Thoracic aorta (tissue), 2 donors: ENCODE measurements around the gene GTF2IRD1. TPM values are rescaled to one million over a fixed set of nuclear protein-coding genes. Genes with fewer than 3 reads are reported as not detected.

Experiments
- ATAC-seq: fragments of 150-250 bp; one replicate; pipeline ENCODE4 v1.8.0; 2017; ENCODE audit warnings: low read depth; ENCODE audit not compliant: insufficient number of reproducible peaks, low FRiP score
- DNase-seq: peaks from one replicate; pipeline ENCODE4 v3.0.0-alpha.2; 2020; ENCODE audit warnings: low spot score
- H3K27ac ChIP-seq, 2 donors: fragments of 200-600 bp; sonication (generic); 1 replicate in 1 of 2; 2 replicates in 1 of 2; pipeline ENCODE4 v1.5.1; 2016; ENCODE audit warnings: mild to moderate bottlenecking in 2 of 2, moderate library complexity in 2 of 2
- H3K27me3 ChIP-seq: fragments of 200-600 bp; sonication (generic); replicated peaks from 2 replicates; pipeline ENCODE4 v1.6.0; 2016; ENCODE audit warnings: mild to moderate bottlenecking; ENCODE audit not compliant: insufficient read depth
- H3K36me3 ChIP-seq: fragments of 200-600 bp; sonication (generic); one replicate; pipeline ENCODE4 v1.5.1; 2016
- H3K4me1 ChIP-seq, 2 donors: fragments of 200-600 bp; sonication (generic); 1 replicate in 1 of 2; 2 replicates in 1 of 2; pipeline versions ENCODE4 v1.5.1 to v1.6.0; 2016; ENCODE audit warnings: low read depth in 2 of 2, mild to moderate bottlenecking in 1 of 2; ENCODE audit not compliant: control insufficient read depth in 1 of 2
- H3K4me3 ChIP-seq: fragments of 200-600 bp; sonication (generic); 2 replicates; pipeline ENCODE4 v1.5.1; 2016; ENCODE audit warnings: mild to moderate bottlenecking
- H3K9me3 ChIP-seq: fragments of 200-600 bp; sonication (generic); 2 replicates; pipeline ENCODE4 v1.5.1; 2016
- total RNA-seq, 2 donors: library from RNA; depleted of rRNA; stranded (reverse); fragments of >200 nt; gene quantifications; one replicate each; pipeline versions ENCODE4 v1.1.0 to v1.2.3, GENCODE V29; 2016
- TF ChIP-seq, protein P1 (sequence below): fragments of 200-600 bp; sonication (generic); IDR thresholded peaks from one replicate; pipeline ENCODE4 v1.5.1; 2019; ENCODE audit warnings: antibody characterized with exemption

Gene GTF2IRD1
- total RNA-seq, 2 donors from 2014 or later = 7.0 to 14.4 TPM

DNA sequence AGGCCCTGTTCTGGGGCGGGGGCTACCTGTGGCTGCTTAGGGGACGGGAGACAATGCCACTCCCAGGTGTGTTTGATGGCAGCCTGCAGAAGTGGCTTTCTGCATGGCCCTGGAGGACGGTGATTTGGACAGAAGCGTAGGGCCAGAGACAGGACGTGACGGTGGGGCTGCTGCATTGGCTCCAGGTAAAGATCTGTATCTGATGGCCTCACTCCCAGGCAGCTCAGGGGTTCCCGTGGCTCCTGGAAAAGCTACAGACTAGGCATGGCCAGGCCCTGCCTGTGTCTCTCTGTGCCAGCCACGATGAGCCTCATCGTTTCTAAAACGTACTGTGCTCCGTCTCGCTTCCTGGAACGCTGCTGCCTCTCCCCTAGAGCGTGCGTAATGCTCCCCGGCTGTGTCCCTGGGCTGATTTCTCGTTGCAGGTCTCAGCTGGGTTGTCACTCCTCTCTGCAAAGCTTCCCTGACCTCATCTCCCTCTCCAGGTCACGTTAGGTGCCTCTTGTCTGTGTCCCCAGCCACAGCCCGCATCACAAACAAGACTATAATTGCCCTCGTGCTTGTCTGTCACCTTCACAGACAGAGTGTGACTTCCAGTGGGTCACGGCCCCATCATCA, 12.6 kb downstream of the GTF2IRD1 start:
- no peaks in the 10 kb centered on the region for H3K4me1 ChIP-seq
- DNase-seq (no peak), ATAC-seq (no peak)
- TF ChIP-seq, protein P1, sequence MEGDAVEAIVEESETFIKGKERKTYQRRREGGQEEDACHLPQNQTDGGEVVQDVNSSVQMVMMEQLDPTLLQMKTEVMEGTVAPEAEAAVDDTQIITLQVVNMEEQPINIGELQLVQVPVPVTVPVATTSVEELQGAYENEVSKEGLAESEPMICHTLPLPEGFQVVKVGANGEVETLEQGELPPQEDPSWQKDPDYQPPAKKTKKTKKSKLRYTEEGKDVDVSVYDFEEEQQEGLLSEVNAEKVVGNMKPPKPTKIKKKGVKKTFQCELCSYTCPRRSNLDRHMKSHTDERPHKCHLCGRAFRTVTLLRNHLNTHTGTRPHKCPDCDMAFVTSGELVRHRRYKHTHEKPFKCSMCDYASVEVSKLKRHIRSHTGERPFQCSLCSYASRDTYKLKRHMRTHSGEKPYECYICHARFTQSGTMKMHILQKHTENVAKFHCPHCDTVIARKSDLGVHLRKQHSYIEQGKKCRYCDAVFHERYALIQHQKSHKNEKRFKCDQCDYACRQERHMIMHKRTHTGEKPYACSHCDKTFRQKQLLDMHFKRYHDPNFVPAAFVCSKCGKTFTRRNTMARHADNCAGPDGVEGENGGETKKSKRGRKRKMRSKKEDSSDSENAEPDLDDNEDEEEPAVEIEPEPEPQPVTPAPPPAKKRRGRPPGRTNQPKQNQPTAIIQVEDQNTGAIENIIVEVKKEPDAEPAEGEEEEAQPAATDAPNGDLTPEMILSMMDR = no peak
- no peak overlapping the region for H3K27ac ChIP-seq
- no peaks in the 10 kb centered on the region for H3K36me3 ChIP-seq
- no peaks in the 10 kb centered on the region for H3K9me3 ChIP-seq
- no peaks in the 10 kb centered on the region for H3K27me3 ChIP-seq
- no peak overlapping the region for H3K4me3 ChIP-seq

DNA sequence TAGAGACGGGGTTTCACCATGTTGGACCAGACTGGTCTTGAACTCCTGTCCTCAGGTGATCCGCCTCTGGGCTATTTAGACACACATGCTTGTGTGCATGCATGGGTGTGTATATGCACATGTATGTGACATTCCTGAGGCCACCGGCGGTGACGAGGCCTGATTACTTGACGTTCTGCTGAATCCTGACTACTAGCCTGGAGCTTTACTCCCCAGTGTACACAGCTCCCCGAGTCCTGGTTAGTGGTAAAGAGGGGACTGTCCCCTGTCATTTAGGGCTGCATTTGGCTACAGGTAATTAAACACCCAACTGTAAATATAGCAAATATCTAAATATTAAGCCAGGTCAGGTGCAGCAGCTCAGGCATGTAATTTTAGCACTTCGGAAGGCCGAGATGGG, 14.2 kb downstream of the GTF2IRD1 start:
- Histone ChIP-seq H3K27ac (no peak overlapping the region), H3K27me3 (no peaks in the 10 kb centered on the region), H3K4me1 (no peaks in the 10 kb centered on the region), H3K4me3 (no peak overlapping the region), H3K36me3 (no peaks in the 10 kb centered on the region), H3K9me3 (no peaks in the 10 kb centered on the region)
- ATAC-seq (no peak), DNase-seq (no peak)
- TF ChIP-seq, protein P1 = no peak

DNA sequence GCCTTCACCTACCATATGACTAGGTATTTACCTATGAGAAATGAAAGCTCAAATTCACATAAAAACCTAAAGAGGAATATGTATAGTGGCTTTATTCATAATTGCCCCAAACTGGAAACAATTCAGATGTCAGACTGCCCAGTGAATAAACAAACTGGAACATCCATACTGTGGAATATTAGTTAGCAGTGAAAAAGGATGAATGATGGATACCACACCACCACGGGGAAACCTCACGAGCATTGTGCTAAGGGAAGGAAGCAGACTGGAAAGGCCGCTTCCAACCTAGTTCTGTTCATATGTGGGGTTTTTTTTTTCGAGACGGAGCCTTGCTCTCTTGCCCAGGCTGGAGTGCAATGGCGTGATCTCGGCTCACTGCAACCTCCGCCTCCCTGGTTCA, 16.8 kb downstream of the GTF2IRD1 start:
- no peaks in the 10 kb centered on the region for H3K36me3 ChIP-seq
- H3K9me3 ChIP-seq = no peaks in the 10 kb centered on the region
- DNase-seq = no peak
- no peak overlapping the region for H3K27ac ChIP-seq
- no peaks in the 10 kb centered on the region for H3K27me3 ChIP-seq
- H3K4me1 ChIP-seq = peaks cover 0 to 4% of the 10 kb centered on the region in 2 donors
- no peak for ATAC-seq
- no peak overlapping the region for H3K4me3 ChIP-seq
- TF ChIP-seq, protein P1 = no peak

DNA sequence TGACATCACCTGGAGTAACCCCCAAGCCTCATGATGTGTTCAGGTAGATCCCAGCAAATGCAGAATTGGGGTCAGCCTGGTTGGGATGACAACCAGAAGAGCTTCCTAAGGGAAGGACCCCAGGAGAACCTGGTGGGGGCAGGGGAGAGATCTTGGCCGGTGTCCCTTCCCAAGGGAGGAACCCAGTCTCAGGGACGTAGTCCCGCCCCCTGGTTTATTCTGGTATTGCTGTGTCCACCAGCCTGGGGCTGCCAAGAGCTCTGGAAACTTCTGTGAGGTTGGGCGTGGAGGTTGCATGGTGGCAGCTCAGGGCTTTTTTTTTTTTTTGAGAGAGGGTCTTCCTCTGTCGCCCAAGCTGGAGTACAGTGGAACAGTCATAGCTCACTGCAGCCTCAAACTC, 19.4 kb downstream of the GTF2IRD1 start:
- H3K27ac ChIP-seq = no peak overlapping the region

DNA sequence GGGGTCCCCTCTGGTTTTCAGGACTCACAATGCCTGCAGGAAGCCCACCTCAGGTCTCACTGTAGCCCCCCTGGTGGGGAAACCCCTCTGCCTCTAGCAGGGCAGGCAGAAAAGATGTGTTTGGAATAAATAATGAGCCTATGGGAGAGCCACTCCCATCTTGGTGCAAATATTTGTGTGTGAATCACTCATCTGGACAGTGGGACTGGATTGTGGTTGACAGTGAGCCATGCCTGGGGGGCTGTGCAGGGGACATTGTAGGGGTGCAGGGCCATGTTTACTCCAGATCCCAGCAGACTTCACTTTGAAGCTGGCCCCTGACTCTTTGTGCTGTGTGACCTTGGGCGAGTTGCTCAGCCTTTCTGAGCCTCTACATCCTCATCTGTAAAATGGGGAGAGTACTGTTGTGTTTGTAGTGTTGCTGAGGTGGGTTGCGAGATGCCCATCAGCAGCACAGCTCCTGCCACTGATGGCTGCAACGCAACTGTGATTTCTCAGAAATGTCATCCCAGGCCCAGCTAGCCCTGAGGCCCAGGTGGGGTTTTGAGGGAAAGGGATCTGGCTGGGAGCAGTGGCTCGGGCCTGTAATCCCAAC, 20.7 kb downstream of the GTF2IRD1 start:
- Histone ChIP-seq H3K9me3 (no peaks in the 10 kb centered on the region), H3K27me3 (no peaks in the 10 kb centered on the region), H3K4me3 (no peak overlapping the region), H3K27ac (no peak overlapping the region), H3K36me3 (no peaks in the 10 kb centered on the region), H3K4me1 (peaks cover 18 to 32% of the 10 kb centered on the region in 2 donors)
- TF ChIP-seq, protein P1 = no peak
- ATAC-seq (no peak), DNase-seq (no peak)

More for the DNA sequence above, 19.4 kb downstream of the GTF2IRD1 start:
- Histone ChIP-seq H3K36me3 (no peaks in the 10 kb centered on the region), H3K9me3 (no peaks in the 10 kb centered on the region), H3K27me3 (no peaks in the 10 kb centered on the region), H3K4me3 (no peak overlapping the region), H3K4me1 (peaks cover 7 to 20% of the 10 kb centered on the region in 2 donors)
- DNase-seq (no peak), ATAC-seq (no peak)
- TF ChIP-seq, protein P1 = no peak
